Esophagus muscularis mucosa (tissue), 4 donors: ENCODE measurements around the gene INPP5A. TPM values are rescaled to one million over a fixed set of nuclear protein-coding genes. Genes with fewer than 3 reads are reported as not detected.
A peak's percentile ranks its signal among the peaks of the same experiment; 100 is the strongest.

Source experiments
- DNase-seq: peaks from one replicate; pipeline ENCODE4 v3.0.0-alpha.2; 2017; ENCODE audit errors: extremely low spot score
- H3K27ac ChIP-seq, 4 donors: fragments of 200-600 bp; sonication (generic); replicated peaks in 1 of 4; 1 replicate in 3 of 4; 2 replicates in 1 of 4; pipeline ENCODE4 v1.5.1; 2016 to 2019; ENCODE audit warnings: mild to moderate bottlenecking in 1 of 4
- H3K27me3 ChIP-seq, 4 donors: fragments of 200-600 bp; sonication (generic); one replicate each; pipeline versions ENCODE4 v1.5.1 to v1.6.0; 2016 to 2019
- H3K36me3 ChIP-seq, 4 donors: fragments of 200-600 bp; sonication (generic); one replicate each; pipeline ENCODE4 v1.5.1; 2016 to 2019
- H3K4me1 ChIP-seq, 4 donors: fragments of 200-600 bp; sonication (generic); one replicate each; pipeline ENCODE4 v1.5.1; 2016 to 2019
- H3K4me3 ChIP-seq, 4 donors: fragments of 200-600 bp; sonication (generic); 1 replicate in 2 of 4; 2 replicates in 2 of 4; pipeline ENCODE4 v1.5.1; 2016 to 2019; ENCODE audit warnings: mild to moderate bottlenecking in 4 of 4, moderate library complexity in 1 of 4
- H3K9me3 ChIP-seq, 4 donors: fragments of 200-600 bp; sonication (generic); 1 replicate in 3 of 4; 2 replicates in 1 of 4; pipeline ENCODE4 v1.5.1; 2016 to 2019
- CTCF ChIP-seq, 3 experiments: fragments of 200-600 bp in 2 of 3; fragments of 450-650 bp in 1 of 3; sonication (generic) in 2 of 3; IDR thresholded peaks; one replicate each; pipeline ENCODE4 v1.5.1; 2017 to 2019; ENCODE audit warnings: antibody characterized with exemption in 3 of 3, mild to moderate bottlenecking in 2 of 3, moderate library complexity in 1 of 3
- EP300 ChIP-seq: sonication (generic); formaldehyde crosslinking; IDR thresholded peaks from one replicate; pipeline ENCODE4 v1.6.1; 2017; ENCODE audit warnings: antibody characterized with exemption
- POLR2A ChIP-seq: fragments of 450-650 bp; IDR thresholded peaks from one replicate; pipeline ENCODE4 v1.6.1; 2017; ENCODE audit warnings: antibody characterized with exemption, moderate library complexity, mild to moderate bottlenecking, low read depth
- POLR2AphosphoS5 ChIP-seq, 2 donors: sonication (generic); formaldehyde crosslinking; IDR thresholded peaks; one replicate each; pipeline ENCODE4 v1.6.1; 2017; ENCODE audit warnings: antibody characterized with exemption in 2 of 2
- WGBS: methylation state at CpG from one replicate; pipeline ENCODE4 v1.1.5; 2018; 5-methylcytosine and 5-hydroxymethylcytosine counted together
- intact Hi-C: fragments of 100-400 bp; cut with DNase I; formaldehyde crosslinking; loops from one replicate; pipeline ENCODE4 v1.15.1; 2023
- total RNA-seq, 4 donors: library from RNA; depleted of rRNA; stranded (reverse); fragments of >200 nt; gene quantifications; one replicate each; pipeline versions ENCODE4 v1.1.0 to v1.2.1, GENCODE V29; 2016

The INPP5A gene
- total RNA-seq, 4 donors from 2014 or later, result 234 to 301 (median 245) TPM

- Histone ChIP-seq H3K27me3 (no peaks in the 10 kb centered on the region), H3K36me3 (peaks cover 4 to 85% (median 60%) of the 10 kb centered on the region in 4 donors), H3K4me3 (no peak overlapping the region), H3K27ac (no peak overlapping the region), H3K4me1 (peaks cover 0 to 51% (median 23%) of the 10 kb centered on the region in 4 donors), H3K9me3 (no peaks in the 10 kb centered on the region)
- intact Hi-C loops, result loop anchor here (5.0 to 10.0 kb wide), 2 partner anchors 68 to 131 kb away; partner anchors contain the start of gene NKX6-2
- TF ChIP-seq POLR2AphosphoS5 (IDR thresholded peaks at IDR 0.05) (no peak), POLR2A (no peak), CTCF (IDR thresholded peaks at IDR 0.05) (no peak), EP300 (no peak)
- WGBS, result 80% methylated on average over 6 of the region's 12 CpGs
- DNase-seq, result no peak
Measured at GRCh38 chr10:132654121-132654571, 116.6 kb downstream of the INPP5A start.

- Histone ChIP-seq H3K4me3 (no peak overlapping the region), H3K27ac (peak overlapping the region in 1 of 4 donors; percentile 22), H3K36me3 (peaks cover 11 to 88% (median 64%) of the 10 kb centered on the region in 4 donors), H3K27me3 (no peaks in the 10 kb centered on the region), H3K4me1 (peaks cover 0 to 51% (median 26%) of the 10 kb centered on the region in 4 donors), H3K9me3 (no peaks in the 10 kb centered on the region)
- DNase-seq, result no peak
- intact Hi-C loops, result loop anchor here (5.0 to 10.0 kb wide), 2 partner anchors 67 to 130 kb away; partner anchors contain the start of gene NKX6-2
- peak; percentile 85 to 91 (median 87) for TF ChIP-seq CTCF (IDR thresholded peaks at IDR 0.05)
- peak in 1 of 2 donors; percentile 30 for TF ChIP-seq POLR2AphosphoS5 (IDR thresholded peaks at IDR 0.05)
- TF ChIP-seq POLR2A, result no peak
- no peak for TF ChIP-seq EP300
- WGBS, result 66% methylated on average over 46 of the region's 48 CpGs
Measured at GRCh38 chr10:132654708-132655661, 117.4 kb downstream of the INPP5A start.

GRCh38 chr10:132655735-132656134 lies 118.1 kb downstream of the INPP5A start:
- H3K27ac ChIP-seq, result no peak overlapping the region
- no peaks in the 10 kb centered on the region for H3K9me3 ChIP-seq
- no peak for DNase-seq
- WGBS, result 78% methylated on average over 4 of the region's 8 CpGs
- no peak overlapping the region for H3K4me3 ChIP-seq
- TF ChIP-seq POLR2AphosphoS5 (IDR thresholded peaks at IDR 0.05) (no peak), EP300 (no peak), CTCF (IDR thresholded peaks at IDR 0.05) (no peak), POLR2A (no peak)
- H3K4me1 ChIP-seq, result peaks cover 0 to 51% (median 24%) of the 10 kb centered on the region in 4 donors
- intact Hi-C loops, result loop anchor here (10.0 kb wide), 1 partner anchor 129 kb away; the partner anchor contains the start of gene NKX6-2
- H3K36me3 ChIP-seq, result peaks cover 7 to 88% (median 61%) of the 10 kb centered on the region in 4 donors
- no peaks in the 10 kb centered on the region for H3K27me3 ChIP-seq

- peaks cover 7 to 85% (median 57%) of the 10 kb centered on the region in 4 donors for H3K36me3 ChIP-seq
- H3K27me3 ChIP-seq, result no peaks in the 10 kb centered on the region
- intact Hi-C loops, result loop anchor here (10.0 kb wide), 1 partner anchor 128 kb away; the partner anchor contains the start of gene NKX6-2
- H3K9me3 ChIP-seq, result no peaks in the 10 kb centered on the region
- no peak overlapping the region for H3K27ac ChIP-seq
- DNase-seq, result no peak
- WGBS, result 74% methylated on average over 15 of the region's 18 CpGs
- TF ChIP-seq CTCF (IDR thresholded peaks at IDR 0.05), result no peak
- TF ChIP-seq EP300, result no peak
- no peak for TF ChIP-seq POLR2AphosphoS5 (IDR thresholded peaks at IDR 0.05)
- H3K4me1 ChIP-seq, result peaks cover 0 to 52% (median 24%) of the 10 kb centered on the region in 4 donors
- H3K4me3 ChIP-seq, result no peak overlapping the region
Measured at GRCh38 chr10:132656283-132657126, 118.9 kb downstream of the INPP5A start.
